ENCODE results near the gene SHCBP1L.

DNA sequence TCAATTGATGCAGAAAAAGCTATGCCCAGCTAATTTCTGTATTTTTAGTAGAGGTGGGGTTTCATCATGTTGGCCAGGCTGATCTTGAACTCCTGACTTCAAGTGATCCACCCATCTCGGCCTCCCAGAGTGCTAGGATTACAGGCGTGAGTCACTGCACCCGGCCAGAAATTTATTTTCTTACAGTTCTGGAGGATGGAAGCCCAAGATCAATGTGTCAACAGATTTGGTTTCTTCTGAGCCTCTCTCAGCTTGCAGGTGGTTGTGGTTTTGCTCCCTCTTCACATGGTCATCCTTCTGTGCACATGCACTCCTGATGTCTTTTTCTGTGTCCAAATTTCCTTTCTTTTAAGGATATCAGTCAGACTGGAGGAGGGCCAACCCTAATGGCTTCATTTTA, 35.6 kb downstream of the SHCBP1L start:
- no peak for TF ChIP-seq FOXK2 (IDR thresholded peaks at IDR 0.05)
- no peak for TF ChIP-seq SP1 (IDR thresholded peaks at IDR 0.05)
- TF ChIP-seq, protein P1, sequence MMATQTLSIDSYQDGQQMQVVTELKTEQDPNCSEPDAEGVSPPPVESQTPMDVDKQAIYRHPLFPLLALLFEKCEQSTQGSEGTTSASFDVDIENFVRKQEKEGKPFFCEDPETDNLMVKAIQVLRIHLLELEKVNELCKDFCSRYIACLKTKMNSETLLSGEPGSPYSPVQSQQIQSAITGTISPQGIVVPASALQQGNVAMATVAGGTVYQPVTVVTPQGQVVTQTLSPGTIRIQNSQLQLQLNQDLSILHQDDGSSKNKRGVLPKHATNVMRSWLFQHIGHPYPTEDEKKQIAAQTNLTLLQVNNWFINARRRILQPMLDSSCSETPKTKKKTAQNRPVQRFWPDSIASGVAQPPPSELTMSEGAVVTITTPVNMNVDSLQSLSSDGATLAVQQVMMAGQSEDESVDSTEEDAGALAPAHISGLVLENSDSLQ (IDR thresholded peaks at IDR 0.05), result no peak
- no peak for TF ChIP-seq BHLHE40 (IDR thresholded peaks at IDR 0.05; ENCODE audit: borderline replicate concordance)
- TF ChIP-seq ARNT (IDR thresholded peaks at IDR 0.05), result no peak

Measured in HEK293T (cell line).